Fibroblast of pulmonary artery (primary cell): Measurements from ENCODE around the gene NPFF.
A peak's percentile ranks its signal among the peaks of the same experiment; 100 is the strongest.
"Not testable (repeated sequence)": the region's sequence is repeated elsewhere in the genome, so short reads cannot be mapped to it uniquely, and the experiment has no call there.

Experiments used
- DNase-seq: peaks from one replicate; pipeline ENCODE4 v3.0.0-alpha.2; 2010; ENCODE audit warnings: low read depth
- H3K4me3 ChIP-seq: replicated peaks from 2 replicates; pipeline ENCODE4 v1.5.1; 2011; ENCODE audit warnings: low read depth, mild to moderate bottlenecking, control low read depth, low read length, moderate library complexity
- CTCF ChIP-seq: IDR thresholded peaks from 2 replicates; pipeline ENCODE4 v1.5.1; 2011; ENCODE audit warnings: mild to moderate bottlenecking, control low read depth, low read length, inconsistent platforms; ENCODE audit errors: missing control alignments

Gene NPFF

GRCh38 chr12:53485955-53486735 lies 21.1 kb downstream of the NPFF start:
- no peak overlapping the region for H3K4me3 ChIP-seq
- no peak for DNase-seq
- TF ChIP-seq CTCF = no peak

GRCh38 chr12:53484686-53485575 lies 22.4 kb downstream of the NPFF start:
- DNase-seq = no peak
- TF ChIP-seq CTCF = no peak
- H3K4me3 ChIP-seq = no peak overlapping the region

GRCh38 chr12:53483979-53484377 lies 23.3 kb downstream of the NPFF start:
- TF ChIP-seq CTCF = no peak
- no peak overlapping the region for H3K4me3 ChIP-seq
- DNase-seq = no peak

- DNase-seq = no peak
- H3K4me3 ChIP-seq = no peak overlapping the region
- TF ChIP-seq CTCF = no peak
Measured at GRCh38 chr12:53483225-53483978, 23.9 kb downstream of the NPFF start.

DNA sequence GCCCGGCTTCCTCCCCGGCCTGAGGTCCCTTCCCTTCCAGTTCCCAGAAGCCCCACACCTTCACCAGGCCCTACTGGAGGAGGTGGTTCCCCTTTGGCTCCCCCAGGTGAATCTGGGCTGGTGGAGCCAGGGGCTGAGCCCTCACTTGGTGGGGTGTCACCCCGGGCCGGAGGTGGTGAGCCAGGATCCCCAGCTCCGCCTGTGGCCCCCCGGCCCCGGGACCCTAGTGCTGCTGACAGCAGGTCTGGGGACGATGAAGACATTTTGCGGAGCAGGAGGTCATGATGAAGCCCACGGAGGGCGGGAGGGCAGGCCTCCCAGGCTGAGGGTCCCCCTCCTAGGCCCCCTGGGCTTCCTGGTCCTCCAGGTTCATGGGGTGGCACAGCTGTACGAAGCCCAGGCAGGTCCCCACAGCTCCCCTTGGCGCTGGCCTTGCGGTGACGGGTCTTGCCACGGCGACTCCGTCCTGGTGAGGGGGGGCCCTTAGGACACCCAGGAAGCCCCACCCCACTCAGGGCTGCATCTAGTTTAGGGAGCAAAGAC lies 24.6 kb downstream of the NPFF start:
- no peak overlapping the region for H3K4me3 ChIP-seq
- no peak for TF ChIP-seq CTCF
- no peak for DNase-seq

DNA sequence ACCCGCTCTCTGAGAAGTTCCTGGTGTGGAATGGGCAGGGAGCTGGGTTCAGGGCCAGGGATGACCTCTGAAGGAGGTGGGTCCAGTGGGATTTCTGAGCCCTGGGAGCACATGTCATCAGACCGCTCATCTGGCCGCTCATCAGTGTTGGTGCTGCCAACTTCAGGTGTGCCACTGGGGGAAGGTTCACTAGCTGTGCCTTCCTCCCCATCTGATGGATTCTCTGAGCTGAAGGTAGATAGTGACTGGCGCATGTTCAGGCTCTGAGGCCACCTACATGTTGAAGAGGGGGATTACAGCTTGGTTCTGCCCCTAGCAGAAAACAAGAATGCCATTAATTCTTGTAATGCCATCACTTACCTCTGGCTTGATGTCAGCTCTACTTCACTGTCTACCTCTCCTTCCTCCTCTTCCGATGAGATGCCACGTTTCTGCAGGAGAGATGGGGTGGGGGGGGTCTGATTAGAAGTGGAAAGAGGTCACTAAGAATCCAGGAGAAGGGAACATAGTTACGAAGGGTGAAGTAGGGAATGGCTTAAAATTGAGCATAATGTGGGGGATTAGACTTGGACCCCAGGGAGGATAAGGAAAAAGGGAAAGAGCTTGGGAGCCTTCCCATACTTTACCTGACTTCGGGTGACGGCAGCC lies 25.2 kb downstream of the NPFF start:
- DNase-seq = no peak
- peak; percentile 30 for TF ChIP-seq CTCF
- no peak overlapping the region for H3K4me3 ChIP-seq

DNA sequence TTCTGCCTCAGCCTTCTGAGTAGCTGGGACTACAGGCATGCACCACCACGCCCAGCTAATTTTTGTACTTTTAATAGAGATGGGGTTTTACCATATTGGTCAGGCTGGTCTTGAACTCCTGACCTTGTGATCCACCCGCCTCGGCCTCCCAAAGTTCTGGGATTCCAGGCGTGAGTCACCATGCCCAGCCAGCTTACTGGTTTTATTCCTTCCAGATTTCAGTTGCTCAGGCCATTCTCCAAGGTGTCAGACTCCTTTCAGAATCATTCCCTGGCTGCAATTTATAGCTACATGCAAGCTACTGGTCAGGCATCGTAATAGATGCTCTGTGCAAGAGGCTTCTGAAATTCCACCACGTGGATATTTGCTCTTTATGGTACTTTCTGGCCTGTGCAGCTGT lies 25.8 kb downstream of the NPFF start:
- not testable (repeated sequence) for H3K4me3 ChIP-seq, DNase-seq
